Bone marrow (tissue), 2 donors: Measurements from ENCODE around the gene C1orf141.
A peak's percentile ranks its signal among the peaks of the same experiment; 100 is the strongest.
"Not testable (repeated sequence)": the region's sequence is repeated elsewhere in the genome, so short reads cannot be mapped to it uniquely, and the experiment has no call there.

Experiments used
- DNase-seq, 2 donors: peaks; one replicate each; lab custom pipeline; 2025; lab: John Stamatoyannopoulos, UW

Gene C1orf141

GRCh38 chr1:67085326-67085725 lies 49.4 kb downstream of the C1orf141 start:
- DNase-seq = no peak

- no peak for DNase-seq
Observed at GRCh38 chr1:67084765-67085318, 49.9 kb downstream of the C1orf141 start.

- no peak for DNase-seq
Observed at GRCh38 chr1:67078291-67078690, 56.5 kb downstream of the C1orf141 start.

GRCh38 chr1:67077593-67077992 lies 57.2 kb downstream of the C1orf141 start:
- DNase-seq = no peak

GRCh38 chr1:67072749-67073148 lies 62.0 kb downstream of the C1orf141 start:
- DNase-seq = no peak

GRCh38 chr1:67067655-67068054 lies 67.1 kb downstream of the C1orf141 start:
- not testable (repeated sequence) for DNase-seq

- DNase-seq = no peak
Observed at GRCh38 chr1:67062412-67062811, 72.4 kb downstream of the C1orf141 start.

GRCh38 chr1:67061266-67061665 lies 73.5 kb downstream of the C1orf141 start:
- DNase-seq = no peak

- no peak for DNase-seq
Observed at GRCh38 chr1:67060811-67061218, 74.0 kb downstream of the C1orf141 start.

GRCh38 chr1:67059346-67059745 lies 75.4 kb downstream of the C1orf141 start:
- DNase-seq = no peak

GRCh38 chr1:67058761-67059160 lies 76.0 kb downstream of the C1orf141 start:
- DNase-seq = no peak

GRCh38 chr1:67058242-67058641 lies 76.5 kb downstream of the C1orf141 start:
- DNase-seq = no peak

- peak; percentile 75 to 76 for DNase-seq
Observed at GRCh38 chr1:67053785-67054772, 80.7 kb downstream of the C1orf141 start, which contains the start of gene SLC35D1. TSS of gene SLC35D1 (minus strand) at chr1:67054148. CDS start at chr1:67054013, 135 bp downstream.

- no peak for DNase-seq
Observed at GRCh38 chr1:67053535-67053784, 81.3 kb downstream of the C1orf141 start.

- no peak for DNase-seq
Observed at GRCh38 chr1:67052741-67053534, 81.8 kb downstream of the C1orf141 start.

GRCh38 chr1:67051196-67051595 lies 83.6 kb downstream of the C1orf141 start:
- no peak for DNase-seq

- DNase-seq = no peak
Observed at GRCh38 chr1:67044631-67045270, 90.0 kb downstream of the C1orf141 start.

- DNase-seq = no peak
Observed at GRCh38 chr1:67043366-67043765, 91.4 kb downstream of the C1orf141 start.
